ENCODE data around the gene CNPY3.
"Not testable (repeated sequence)": the region's sequence is repeated elsewhere in the genome, so short reads cannot be mapped to it uniquely, and the experiment has no call there.

Gene CNPY3

DNA sequence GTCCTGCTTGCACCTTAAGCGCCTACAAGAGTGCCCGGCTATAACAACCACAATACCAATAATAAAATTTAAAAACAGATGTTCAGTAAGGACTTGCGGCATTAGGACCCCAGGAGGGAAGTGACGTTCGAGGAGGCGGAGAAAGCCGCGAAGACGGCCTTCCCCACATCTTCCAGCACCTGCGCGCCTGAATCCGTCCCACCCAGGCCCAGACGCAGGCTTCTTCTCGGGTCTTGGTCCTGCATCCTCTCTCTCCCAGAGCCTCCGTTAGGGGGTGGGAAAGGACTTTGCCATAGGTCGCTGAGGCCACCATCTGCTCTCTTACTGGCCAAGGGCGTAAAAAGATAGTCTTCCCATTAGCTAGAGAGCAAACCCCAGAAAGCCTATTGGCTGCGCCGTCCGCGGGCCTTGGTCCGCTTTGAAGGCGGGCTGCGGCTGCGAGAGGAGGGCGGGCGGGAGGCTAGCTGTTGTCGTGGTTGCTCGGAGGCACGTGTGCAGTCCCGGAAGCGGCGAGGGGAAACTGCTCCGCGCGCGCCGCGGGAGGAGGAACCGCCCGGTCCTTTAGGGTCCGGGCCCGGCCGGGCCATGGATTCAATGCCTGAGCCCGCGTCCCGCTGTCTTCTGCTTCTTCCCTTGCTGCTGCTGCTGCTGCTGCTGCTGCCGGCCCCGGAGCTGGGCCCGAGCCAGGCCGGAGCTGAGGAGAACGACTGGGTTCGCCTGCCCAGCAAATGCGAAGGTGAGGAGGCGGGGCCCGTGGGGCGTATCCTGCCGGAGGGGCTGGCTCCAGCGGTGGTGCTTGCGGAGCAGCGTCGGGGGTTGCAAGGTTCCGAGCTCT is at the start of gene CNPY3:
Gene CNPY3, plus strand, starts transcription at position 495 of the 835 bp plus-strand sequence. Its CDS starts 91 bp downstream, at position 586.
- DNase-seq = peak; percentile 95 to 99 (median 95)

DNA sequence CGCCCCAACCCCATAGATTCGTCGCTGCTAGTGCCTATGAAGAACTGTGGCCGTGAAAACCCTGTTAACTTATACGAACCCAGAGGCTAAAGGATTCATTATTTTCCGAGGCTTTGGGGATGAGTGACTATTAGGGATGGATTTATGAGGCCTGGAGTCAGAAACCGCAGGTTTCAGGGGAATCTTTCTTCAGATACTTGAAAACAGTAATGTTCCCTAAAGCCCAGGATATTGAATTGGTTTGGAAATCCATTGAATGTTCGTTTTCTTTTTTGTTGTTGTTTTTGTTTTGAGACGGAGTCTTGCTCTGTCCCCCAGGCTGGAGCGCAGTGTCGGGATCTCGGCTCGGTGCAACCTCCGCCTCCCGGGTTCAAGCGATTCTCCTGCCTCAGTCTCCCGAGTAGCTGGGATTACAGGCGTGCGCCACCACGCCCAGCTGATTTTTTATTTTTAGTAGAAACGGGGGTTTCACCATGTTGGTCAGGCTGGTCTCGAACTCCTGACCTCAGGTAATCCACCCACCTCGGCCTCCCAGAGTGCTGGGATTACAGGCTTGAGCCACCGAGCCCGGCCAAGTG is 49.0 kb upstream of the CNPY3 start:
- not testable (repeated sequence) for DNase-seq

DNA sequence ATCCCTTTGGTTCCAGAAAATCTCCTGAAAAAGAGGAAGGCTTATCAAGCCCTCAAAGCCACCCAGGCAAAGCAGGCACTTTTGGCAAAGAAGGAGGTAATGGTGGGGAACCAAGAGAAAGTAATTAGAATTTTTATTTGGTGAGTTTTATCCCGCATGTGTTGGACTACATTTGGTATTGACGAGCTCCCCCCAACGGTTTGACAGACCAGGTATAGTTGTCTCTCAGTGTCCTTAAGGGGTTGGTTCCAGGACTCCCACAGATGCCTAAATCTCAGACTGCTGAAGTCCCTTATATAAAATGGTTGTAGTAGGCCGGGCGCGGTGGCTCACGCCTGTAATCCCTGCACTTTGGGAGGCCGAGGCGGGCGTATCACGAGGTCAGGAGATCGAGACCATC is 48.4 kb upstream of the CNPY3 start:
- DNase-seq = not testable (repeated sequence)

DNA sequence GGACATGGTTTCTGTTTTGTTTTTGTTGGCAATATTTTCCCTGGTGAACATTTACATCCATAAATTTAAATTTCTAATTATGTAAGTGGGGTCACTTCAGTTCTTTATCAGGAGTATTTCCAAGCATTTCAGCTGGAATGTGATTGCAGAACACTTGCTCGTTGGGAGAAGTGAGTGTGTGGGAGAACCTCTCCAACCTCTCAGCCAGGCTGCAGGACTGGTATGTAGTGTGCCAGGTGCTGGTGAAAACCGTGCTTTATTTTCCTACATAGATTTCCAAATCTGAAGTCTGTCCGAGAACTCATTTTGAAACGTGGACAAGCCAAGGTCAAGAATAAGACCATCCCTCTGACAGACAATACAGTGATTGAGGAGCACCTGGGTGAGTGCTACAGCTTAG is 43.6 kb upstream of the CNPY3 start:
- no peak for DNase-seq

DNA sequence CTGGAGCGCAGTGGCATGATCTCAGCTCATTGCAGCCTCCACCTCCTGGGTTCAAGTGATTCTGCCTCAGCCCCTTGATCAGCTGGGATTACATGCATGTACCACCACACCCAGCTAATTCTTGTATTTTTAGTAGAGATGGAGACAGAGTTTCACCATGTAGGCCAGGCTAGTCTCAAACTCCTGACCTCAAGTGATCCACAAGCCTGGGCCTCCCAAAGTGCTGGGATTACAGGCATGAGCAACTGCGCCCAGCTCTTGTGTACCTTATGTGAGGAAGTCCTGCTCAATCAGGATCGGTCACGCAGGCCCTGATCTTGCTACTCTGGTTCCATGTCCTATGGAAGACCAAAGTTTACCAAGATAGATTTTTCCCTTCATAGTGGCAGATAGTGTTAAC is 41.1 kb upstream of the CNPY3 start:
- DNase-seq = not testable (repeated sequence)

DNA sequence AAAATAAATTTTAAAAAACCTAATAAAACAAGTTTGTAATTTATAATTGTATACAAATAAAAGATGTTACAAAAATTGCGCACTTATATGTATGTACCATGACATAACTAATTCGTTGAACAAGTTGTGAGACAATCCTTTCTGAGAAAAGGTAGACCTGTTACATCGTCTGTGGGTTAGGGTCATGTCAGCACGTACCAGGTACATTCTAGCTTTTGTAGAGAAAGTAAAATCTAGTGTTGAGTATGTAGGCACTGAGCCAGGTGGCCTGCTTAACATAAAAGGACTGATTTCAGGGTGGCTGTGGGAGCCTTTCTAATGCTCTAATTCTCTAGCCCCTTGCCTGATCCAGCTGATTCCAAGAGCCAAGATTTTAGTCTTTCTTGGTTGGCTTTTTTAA is 39.5 kb upstream of the CNPY3 start:
- no peak for DNase-seq

DNA sequence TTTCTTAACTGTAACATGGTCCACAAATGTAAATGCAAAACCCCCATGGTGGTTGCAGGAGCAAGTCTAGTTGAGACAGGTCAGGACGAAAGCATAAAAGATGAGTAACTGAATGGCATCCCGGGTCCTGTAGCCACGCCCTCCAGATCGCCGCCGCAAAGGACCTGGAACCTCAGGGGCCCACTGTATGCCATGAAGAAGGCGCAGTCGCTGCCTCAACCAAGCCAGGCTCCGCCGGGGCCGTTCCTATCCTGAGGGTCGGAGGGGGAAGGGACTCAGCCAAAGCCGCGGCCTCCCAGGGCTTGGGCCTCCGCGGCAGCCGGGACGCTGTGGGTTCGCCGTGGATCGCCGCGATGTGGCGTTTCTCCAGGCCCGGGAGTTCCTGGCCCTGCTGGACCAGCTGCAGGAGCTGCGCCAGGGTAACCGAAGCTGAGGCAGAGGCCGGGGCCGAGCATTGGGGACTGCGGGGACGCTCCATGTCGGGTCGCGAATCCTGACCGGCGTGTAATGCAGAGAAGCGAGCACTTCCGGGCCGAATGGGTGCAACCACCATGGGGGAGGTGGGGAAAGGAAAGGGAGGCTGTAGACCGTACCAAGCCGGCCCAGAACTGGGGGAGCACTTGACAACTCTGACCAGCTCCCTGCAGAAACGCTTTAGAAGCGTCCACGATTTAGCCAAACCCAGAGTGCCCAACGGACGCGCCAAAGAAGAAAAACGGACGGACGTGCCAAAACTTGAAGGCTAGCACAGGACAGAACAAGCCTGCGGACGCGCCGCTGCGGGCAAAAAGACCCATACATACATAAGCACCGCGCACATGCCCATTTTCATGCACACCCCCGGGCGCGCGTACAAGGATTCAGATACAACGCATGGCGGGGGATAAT is 38.7 kb upstream of the CNPY3 start:
- peak; percentile 92 to 97 (median 93) for DNase-seq

DNA sequence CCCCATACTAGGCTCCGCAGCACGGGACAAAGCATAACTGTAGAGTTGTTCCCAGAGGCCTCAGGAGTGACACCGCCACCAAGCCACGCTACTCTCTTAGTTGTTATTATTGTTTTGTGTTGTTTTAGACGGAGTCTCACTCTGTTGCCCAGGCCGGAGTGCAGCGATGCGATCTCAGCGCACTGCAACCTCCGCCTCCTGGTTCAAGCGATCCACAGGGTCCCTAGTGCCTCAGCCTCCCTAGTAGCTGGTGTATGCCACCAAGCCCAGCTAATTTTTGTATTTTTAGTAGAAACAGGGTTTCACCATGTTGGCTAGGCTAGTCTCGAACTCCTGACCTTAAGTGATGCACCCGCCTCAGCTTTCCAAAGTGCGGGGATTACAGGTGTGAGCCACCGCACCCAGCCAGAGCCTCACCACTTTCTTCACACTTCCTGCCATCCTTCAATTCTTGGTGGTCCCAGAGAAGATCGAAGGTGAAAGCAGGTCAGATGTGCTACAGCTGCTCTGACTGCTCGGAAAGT is 38.0 kb upstream of the CNPY3 start:
- no peak for DNase-seq

DNA sequence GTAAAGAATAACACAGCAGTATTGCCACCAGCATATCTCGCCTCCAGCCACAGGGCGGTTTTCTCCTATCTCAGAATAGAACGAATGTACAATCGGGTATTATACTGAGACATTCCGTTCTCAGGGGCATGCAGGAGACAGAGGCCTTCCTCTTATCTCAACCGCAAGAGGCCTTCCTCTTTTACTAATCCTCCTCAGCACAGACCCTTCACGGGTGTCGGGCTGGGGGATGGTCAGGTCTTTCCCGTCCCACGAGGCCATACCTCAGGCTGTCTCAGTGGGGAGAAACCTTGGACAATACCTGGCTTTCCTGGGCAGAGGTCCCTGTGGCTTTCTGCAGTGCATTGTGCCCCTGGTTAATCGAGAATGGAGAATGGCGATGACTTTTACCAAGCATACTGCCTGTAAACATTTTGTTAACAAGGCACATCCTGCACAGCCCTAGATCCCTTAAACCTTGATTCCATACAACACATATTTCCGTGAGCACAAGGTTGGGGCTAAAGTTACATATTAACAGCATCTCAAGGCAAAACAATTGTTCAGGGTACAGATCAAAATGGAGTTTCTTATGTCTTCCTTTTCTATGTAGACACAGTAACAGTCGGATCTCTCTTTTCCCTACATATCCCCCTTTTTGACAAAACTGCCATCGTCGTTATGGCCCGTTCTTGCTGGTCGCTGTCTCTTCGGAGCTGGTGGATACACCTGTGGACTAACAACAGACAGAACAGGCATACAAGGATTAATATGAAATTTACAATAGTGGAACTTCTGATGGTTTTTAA is 35.0 kb upstream of the CNPY3 start:
- DNase-seq = not testable (repeated sequence)

DNA sequence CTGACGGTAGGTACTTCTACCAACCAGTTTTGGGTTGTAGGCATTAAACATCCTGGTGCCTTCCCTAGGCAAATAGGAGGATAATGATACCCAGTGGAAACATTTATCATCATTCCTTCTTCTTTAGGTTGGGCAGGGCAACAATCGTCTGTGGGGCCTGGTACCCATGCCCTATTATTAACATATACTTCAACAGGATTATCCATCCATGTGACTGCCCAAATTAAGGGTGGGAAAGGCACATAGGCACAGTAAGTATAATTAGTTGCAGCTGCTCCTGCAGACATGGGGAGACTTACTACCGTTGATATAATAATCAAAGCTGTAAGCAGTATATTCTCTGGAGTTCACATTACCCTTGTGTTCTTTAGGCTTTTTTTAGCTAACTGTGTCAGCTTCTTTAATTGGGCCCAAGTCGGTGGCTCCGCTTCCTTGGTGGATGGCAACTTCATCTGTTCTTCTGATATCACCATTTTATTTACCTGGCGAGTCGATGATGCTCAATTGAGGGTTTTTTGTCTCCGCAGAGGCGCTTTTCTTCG is 33.0 kb upstream of the CNPY3 start:
- DNase-seq = peak in 2 of 3 experiments; percentile 78 to 96

DNA sequence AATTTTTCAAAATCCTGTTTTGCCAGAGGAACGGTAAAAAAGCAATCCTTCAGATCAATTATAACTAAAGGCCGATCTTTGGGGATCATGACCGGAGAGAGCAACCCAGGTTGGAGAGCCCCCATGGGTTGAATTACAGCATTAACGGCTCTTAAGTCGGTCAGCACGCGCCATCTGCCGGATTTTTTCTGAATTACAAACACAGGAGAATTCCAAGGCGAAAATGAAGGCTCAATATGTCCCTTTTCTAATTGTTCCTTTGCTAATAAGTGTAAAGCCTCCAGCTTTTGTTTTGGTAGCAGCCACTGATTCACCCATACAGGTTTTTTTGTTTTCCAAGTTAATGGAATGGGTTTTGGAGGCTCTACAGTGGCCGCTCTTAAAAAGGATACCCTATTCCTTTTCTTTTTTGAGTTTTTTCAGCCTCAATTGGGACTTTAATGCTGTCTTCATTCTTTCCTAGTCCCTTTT is 30.4 kb upstream of the CNPY3 start:
- peak; percentile 79 to 89 (median 86) for DNase-seq

DNA sequence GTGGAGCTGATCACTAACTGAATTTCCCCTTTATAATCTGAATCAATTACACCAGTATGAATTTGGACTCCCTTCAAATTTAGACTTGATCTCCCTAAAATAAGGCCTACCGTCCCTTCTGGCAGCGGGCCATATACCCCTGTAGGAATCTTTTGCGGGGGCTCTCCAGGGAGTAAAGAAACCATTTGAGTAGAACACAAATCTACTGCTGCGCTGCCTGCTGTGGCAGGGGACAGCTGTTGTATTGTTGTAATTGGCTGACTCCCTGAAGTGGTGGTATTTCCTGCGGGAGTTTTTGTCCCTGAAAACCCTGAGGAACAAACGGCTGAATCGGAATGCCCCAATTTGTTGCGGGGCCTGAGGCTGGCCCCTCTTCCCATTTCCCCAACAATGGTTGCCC is 29.4 kb upstream of the CNPY3 start:
- peak in 2 of 3 experiments; percentile 26 to 47 for DNase-seq

DNA sequence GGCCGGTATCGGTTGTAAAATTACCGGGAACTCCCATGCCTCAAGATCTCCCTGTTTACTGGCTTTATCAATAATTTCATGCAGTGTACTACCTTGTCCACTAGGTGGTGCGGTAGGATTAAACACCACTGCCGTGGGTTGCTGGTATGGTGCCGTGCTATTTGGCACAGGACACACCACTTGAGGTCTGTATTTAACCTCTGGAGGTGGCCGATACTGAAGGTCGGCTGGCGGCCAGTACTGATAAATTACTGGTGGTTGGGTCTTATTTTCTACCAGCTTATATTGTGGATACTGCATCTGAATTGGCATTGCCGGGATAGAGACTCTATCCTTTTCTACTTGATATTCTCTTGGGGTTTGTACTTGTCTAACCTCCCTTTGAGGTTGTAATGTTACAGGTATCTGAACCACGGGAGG is 27.7 kb upstream of the CNPY3 start:
- DNase-seq = peak; percentile 80 to 95 (median 92)

DNA sequence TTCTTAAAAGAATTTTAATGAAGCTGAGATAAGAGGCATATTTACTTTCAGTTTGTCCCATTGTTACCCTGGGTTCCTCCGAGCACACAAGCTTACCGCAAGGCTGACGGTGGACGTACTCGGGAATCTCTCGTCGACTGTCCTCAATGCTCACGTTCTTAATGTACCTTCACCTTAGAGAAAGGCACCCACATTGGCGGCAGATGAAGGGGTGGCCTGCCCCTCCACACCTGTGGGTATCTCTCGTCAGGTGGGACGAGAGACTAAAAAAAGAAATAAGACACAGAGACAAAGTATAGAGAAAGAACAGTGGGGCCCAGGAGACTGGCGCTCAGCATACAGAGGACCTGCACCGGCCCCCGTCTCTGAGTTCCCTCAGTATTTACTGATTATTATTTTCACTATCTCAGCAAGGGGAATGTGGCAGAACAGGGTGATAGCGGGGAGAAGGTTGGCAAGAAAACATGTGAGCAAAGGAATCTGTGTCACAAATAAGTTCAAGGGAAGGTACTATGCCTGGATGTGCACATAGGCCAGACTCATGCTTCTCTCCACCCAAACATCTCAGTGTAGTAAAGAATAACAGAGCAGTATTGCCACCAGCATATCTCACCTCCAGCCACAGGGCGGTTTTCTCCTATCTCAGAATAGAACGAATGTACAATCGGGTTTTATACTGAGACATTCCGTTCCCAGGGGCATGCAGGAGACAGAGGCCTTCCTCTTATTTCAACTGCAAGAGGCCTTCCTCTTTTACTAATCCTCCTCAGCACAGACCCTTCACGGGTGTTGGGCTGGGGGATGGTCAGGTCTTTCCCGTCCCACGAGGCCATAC is 26.6 kb upstream of the CNPY3 start:
- not testable (repeated sequence) for DNase-seq

DNA sequence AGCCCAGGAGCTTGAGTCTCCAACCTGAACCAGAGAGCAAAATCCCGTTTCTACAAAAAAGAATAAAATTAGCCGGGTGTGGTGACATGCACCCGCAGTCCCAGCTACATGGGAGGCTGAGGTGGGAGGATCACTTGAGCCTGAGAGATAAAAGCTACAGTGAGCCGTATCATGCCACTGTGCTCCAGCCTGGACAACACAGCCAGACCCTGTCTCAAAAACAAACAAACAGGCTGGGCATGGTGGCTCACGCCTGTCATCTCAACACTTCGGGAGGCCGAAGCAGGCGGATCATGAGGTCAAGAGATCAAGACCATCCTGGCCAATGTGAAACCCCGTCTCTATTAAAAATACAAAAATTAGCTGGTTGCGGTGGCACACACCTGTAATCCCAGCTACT is 24.8 kb upstream of the CNPY3 start:
- no peak for DNase-seq

DNA sequence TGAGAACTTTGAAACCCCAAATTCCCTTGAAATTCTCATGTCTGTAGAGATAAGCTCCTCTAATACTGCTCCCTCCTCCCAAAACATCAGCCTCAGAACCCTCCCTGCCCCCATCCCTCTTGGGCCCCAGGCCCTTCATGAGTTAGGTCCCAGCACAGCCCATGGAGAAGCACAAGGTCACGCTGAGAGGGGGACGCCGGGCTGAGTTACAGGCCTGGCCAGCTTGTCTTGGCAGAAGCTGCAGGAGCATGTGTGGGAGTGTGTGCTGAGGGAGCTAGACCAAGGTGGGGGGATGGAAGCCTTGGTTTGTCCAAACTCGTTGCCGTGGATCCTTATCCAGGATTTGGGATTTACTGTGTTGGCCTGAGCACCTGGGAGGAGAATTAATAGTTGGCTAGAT is 21.9 kb upstream of the CNPY3 start:
- DNase-seq = no peak

DNA sequence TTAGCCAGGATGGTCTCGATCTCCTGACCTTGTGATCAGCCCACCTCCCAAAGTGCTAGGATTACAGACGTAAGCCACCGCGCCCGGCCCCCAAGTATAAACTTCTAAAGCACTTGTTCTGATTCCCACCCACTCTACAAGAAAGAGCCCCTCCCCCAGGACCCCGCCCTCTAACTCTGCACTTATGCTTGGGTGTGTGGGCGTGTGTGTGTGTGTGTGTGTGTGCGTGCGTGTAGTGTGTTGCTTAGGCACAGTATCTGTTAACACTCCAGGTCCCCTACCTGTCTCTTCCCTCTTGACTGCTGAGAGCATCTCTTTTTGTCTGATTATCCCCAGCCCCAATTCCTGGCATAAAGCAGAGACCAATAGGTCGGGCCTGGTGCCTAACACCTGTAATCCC is 19.4 kb upstream of the CNPY3 start:
- DNase-seq = no peak

DNA sequence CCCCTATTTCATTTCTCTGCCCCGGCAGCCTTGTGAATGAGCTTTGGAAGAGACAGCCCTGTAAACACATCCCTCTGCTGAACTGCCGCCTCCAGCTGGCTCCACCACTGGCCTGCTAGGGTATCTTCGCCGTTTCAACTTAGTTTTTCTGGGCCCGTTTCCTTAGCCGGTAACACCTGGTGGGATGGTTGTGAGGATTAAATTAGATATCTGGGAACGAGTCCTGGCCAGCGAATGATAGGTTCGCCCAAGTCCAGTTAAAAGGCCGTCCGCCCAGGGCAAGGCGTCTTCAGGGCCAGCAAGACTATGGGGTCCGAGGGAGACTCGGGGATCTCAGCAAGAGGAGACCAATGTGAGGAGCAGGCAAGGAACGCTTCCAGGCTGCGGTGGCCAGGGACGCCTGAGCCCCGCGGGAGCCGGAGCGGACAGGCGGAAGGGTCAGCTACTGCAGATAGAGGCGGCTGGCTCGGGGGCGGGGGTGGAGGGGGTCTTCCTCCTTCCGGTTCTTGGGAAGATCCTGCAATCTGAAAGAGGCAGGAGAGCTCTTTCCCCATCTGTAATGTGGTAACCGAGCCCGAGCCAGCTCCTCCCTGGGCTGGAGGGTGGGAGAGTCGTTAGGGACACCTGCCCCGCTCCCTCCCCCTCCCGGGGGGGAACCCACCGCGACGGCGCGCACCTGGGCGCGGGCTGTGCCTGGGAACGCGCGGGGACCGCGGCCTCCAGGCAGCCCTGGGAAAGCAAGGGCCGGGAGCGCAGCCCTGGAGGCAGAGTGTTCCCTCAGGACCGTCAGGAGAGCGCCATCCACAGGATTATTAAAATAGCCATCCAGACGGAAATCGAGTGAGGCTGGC is 17.9 kb upstream of the CNPY3 start:
- no peak for DNase-seq

DNA sequence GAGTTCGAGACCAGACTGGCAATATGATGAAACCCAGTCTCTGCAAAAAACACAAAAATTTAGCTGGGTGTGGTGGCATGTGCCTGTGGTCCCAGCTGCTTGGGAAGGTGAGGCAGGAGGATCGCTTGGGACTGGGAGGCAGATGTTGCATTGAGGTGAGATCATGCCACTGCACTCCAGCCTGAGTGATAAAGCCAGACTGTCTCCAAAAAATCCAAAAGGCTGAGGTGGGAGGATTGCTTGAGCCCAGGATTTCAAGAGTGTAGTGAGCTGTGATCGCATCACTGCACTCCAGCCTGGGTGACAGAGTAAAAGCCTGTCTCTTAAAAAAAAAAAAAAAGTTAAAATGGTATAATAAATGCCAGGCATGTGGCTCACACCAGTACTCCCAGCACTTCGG is 14.7 kb upstream of the CNPY3 start:
- no peak for DNase-seq

DNA sequence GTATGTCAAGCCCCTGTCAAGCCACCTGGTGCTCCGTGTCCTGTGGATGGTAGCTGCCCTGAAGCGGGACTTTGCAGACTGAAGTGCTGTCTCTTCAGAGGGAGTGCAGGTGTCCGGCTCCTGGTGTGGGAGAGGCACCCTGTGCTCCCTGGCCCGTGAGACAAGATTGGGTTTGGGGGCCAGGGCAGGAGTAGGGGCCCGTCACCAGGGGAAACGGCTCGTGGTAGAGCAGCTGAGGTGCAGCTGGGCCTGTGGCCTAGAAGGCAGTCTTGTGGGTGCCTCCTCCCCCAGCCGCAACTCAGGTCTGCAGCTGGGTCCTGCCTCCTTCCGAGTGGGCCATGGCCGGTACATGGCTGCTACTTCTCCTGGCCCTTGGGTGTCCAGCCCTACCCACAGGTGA is 13.5 kb upstream of the CNPY3 start, which contains the start of gene PTCRA:
Gene PTCRA, plus strand, starts transcription at position 322 of the 400 bp plus-strand sequence. Its CDS starts 17 bp downstream, at position 339.
- no peak for DNase-seq

All from NCI-H1417 (cell line).